ENCODE data around the gene FAM170B. TPM values are rescaled to one million over a fixed set of nuclear protein-coding genes. Genes with fewer than 3 reads are reported as not detected.

Gene FAM170B
- total and polyA plus RNA-seq, 2 experiments from 2014 or later, result not detected

DNA sequence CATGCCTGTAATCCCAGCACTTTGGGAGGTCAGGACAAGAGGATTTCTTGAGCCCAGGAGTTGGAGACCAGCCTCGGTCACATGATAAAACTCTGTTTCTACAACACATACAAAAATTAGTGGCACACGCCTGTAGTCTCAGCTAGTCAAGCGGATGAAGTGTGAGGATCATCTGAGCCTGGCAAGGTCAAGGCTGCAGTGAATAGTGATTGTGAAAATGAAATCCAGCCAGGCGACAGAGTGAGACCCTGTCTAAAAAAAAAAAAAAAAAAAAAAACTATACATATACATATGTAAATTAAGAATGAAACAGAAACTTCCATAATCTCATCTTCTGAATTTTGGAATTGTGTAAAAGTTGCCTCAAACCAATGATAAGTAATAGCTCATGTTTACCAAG, 18.2 kb upstream of the FAM170B start (continued):
- TF ChIP-seq, protein P1, sequence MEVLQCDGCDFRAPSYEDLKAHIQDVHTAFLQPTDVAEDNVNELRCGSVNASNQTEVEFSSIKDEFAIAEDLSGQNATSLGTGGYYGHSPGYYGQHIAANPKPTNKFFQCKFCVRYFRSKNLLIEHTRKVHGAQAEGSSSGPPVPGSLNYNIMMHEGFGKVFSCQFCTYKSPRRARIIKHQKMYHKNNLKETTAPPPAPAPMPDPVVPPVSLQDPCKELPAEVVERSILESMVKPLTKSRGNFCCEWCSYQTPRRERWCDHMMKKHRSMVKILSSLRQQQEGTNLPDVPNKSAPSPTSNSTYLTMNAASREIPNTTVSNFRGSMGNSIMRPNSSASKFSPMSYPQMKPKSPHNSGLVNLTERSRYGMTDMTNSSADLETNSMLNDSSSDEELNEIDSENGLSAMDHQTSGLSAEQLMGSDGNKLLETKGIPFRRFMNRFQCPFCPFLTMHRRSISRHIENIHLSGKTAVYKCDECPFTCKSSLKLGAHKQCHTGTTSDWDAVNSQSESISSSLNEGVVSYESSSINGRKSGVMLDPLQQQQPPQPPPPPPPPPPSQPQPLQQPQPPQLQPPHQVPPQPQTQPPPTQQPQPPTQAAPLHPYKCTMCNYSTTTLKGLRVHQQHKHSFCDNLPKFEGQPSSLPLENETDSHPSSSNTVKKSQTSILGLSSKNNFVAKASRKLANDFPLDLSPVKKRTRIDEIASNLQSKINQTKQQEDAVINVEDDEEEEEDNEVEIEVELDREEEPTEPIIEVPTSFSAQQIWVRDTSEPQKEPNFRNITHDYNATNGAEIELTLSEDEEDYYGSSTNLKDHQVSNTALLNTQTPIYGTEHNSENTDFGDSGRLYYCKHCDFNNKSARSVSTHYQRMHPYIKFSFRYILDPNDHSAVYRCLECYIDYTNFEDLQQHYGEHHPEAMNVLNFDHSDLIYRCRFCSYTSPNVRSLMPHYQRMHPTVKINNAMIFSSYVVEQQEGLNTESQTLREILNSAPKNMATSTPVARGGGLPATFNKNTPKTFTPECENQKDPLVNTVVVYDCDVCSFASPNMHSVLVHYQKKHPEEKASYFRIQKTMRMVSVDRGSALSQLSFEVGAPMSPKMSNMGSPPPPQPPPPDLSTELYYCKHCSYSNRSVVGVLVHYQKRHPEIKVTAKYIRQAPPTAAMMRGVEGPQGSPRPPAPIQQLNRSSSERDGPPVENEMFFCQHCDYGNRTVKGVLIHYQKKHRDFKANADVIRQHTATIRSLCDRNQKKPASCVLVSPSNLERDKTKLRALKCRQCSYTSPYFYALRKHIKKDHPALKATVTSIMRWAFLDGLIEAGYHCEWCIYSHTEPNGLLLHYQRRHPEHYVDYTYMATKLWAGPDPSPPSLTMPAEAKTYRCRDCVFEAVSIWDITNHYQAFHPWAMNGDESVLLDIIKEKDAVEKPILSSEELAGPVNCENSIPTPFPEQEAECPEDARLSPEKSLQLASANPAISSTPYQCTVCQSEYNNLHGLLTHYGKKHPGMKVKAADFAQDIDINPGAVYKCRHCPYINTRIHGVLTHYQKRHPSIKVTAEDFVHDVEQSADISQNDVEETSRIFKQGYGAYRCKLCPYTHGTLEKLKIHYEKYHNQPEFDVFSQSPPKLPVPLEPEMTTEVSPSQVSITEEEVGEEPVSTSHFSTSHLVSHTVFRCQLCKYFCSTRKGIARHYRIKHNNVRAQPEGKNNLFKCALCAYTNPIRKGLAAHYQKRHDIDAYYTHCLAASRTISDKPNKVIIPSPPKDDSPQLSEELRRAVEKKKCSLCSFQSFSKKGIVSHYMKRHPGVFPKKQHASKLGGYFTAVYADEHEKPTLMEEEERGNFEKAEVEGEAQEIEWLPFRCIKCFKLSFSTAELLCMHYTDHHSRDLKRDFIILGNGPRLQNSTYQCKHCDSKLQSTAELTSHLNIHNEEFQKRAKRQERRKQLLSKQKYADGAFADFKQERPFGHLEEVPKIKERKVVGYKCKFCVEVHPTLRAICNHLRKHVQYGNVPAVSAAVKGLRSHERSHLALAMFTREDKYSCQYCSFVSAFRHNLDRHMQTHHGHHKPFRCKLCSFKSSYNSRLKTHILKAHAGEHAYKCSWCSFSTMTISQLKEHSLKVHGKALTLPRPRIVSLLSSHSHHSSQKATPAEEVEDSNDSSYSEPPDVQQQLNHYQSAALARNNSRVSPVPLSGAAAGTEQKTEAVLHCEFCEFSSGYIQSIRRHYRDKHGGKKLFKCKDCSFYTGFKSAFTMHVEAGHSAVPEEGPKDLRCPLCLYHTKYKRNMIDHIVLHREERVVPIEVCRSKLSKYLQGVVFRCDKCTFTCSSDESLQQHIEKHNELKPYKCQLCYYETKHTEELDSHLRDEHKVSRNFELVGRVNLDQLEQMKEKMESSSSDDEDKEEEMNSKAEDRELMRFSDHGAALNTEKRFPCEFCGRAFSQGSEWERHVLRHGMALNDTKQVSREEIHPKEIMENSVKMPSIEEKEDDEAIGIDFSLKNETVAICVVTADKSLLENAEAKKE (CRISPR knock-in tag; IDR thresholded peaks at IDR 0.05), result no peak
- TF ChIP-seq, protein P2, sequence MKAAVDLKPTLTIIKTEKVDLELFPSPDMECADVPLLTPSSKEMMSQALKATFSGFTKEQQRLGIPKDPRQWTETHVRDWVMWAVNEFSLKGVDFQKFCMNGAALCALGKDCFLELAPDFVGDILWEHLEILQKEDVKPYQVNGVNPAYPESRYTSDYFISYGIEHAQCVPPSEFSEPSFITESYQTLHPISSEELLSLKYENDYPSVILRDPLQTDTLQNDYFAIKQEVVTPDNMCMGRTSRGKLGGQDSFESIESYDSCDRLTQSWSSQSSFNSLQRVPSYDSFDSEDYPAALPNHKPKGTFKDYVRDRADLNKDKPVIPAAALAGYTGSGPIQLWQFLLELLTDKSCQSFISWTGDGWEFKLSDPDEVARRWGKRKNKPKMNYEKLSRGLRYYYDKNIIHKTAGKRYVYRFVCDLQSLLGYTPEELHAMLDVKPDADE (IDR thresholded peaks at IDR 0.05), result no peak
- TF ChIP-seq, protein P3, sequence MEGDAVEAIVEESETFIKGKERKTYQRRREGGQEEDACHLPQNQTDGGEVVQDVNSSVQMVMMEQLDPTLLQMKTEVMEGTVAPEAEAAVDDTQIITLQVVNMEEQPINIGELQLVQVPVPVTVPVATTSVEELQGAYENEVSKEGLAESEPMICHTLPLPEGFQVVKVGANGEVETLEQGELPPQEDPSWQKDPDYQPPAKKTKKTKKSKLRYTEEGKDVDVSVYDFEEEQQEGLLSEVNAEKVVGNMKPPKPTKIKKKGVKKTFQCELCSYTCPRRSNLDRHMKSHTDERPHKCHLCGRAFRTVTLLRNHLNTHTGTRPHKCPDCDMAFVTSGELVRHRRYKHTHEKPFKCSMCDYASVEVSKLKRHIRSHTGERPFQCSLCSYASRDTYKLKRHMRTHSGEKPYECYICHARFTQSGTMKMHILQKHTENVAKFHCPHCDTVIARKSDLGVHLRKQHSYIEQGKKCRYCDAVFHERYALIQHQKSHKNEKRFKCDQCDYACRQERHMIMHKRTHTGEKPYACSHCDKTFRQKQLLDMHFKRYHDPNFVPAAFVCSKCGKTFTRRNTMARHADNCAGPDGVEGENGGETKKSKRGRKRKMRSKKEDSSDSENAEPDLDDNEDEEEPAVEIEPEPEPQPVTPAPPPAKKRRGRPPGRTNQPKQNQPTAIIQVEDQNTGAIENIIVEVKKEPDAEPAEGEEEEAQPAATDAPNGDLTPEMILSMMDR (conservative IDR thresholded peaks at IDR 0.05; ENCODE audit: low read depth in 2 of 2), result no peak
- TF ChIP-seq JUNB (IDR thresholded peaks at IDR 0.05; ENCODE audit: unreplicated experiment) (no peak), NANOG (IDR thresholded peaks at IDR 0.05; ENCODE audit: borderline replicate concordance) (no peak), STAT1 (IDR thresholded peaks at IDR 0.05; ENCODE audit: unreplicated experiment) (no peak)
- TF ChIP-seq, protein P4, sequence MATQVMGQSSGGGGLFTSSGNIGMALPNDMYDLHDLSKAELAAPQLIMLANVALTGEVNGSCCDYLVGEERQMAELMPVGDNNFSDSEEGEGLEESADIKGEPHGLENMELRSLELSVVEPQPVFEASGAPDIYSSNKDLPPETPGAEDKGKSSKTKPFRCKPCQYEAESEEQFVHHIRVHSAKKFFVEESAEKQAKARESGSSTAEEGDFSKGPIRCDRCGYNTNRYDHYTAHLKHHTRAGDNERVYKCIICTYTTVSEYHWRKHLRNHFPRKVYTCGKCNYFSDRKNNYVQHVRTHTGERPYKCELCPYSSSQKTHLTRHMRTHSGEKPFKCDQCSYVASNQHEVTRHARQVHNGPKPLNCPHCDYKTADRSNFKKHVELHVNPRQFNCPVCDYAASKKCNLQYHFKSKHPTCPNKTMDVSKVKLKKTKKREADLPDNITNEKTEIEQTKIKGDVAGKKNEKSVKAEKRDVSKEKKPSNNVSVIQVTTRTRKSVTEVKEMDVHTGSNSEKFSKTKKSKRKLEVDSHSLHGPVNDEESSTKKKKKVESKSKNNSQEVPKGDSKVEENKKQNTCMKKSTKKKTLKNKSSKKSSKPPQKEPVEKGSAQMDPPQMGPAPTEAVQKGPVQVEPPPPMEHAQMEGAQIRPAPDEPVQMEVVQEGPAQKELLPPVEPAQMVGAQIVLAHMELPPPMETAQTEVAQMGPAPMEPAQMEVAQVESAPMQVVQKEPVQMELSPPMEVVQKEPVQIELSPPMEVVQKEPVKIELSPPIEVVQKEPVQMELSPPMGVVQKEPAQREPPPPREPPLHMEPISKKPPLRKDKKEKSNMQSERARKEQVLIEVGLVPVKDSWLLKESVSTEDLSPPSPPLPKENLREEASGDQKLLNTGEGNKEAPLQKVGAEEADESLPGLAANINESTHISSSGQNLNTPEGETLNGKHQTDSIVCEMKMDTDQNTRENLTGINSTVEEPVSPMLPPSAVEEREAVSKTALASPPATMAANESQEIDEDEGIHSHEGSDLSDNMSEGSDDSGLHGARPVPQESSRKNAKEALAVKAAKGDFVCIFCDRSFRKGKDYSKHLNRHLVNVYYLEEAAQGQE (IDR thresholded peaks at IDR 0.05; ENCODE audit: unreplicated experiment), result no peak
